H1 (cell line): ENCODE data around the gene TRAF4. TPM values are rescaled to one million over a fixed set of nuclear protein-coding genes. Genes with fewer than 3 reads are reported as not detected.

Experiments
- ATF2 ChIP-seq: IDR thresholded peaks from 2 replicates; pipeline ENCODE4 v1.6.1; 2012; ENCODE audit warnings: low read length, inconsistent platforms
- CBX5 ChIP-seq: fragments of 300-800, 300-1000 bp; sonication (generic); IDR thresholded peaks from 2 replicates; pipeline ENCODE4 v1.7.1; 2016; ENCODE audit warnings: antibody characterized with exemption, low read length, low read depth
- CEBPB ChIP-seq: IDR thresholded peaks from 2 replicates; pipeline ENCODE4 v1.6.1; 2012; ENCODE audit warnings: low read depth, low read length
- EGR1 ChIP-seq: IDR thresholded peaks from 2 replicates; pipeline ENCODE4 v1.6.1; 2011; ENCODE audit warnings: low read depth, low read length, borderline replicate concordance
- GABPA ChIP-seq: IDR thresholded peaks from 2 replicates; pipeline ENCODE4 v1.6.1; 2011; ENCODE audit warnings: mild to moderate bottlenecking, low read length, moderate library complexity, borderline replicate concordance; ENCODE audit not compliant: insufficient read depth
- JUN ChIP-seq: IDR thresholded peaks from 2 replicates; pipeline ENCODE4 v1.6.1; 2011; ENCODE audit warnings: low read depth, mild to moderate bottlenecking, improper control_type of control experiment, low read length
- JUND ChIP-seq: IDR thresholded peaks from 2 replicates; pipeline ENCODE4 v1.6.1; 2011; ENCODE audit warnings: mild to moderate bottlenecking, improper control_type of control experiment, low read length
- KDM4A ChIP-seq: IDR thresholded peaks from one replicate; pipeline ENCODE4 v1.7.1; 2012; ENCODE audit warnings: low read depth, mild to moderate bottlenecking, moderate library complexity, low read length, inconsistent platforms; ENCODE audit not compliant: severe bottlenecking
- MAX ChIP-seq: IDR thresholded peaks from 2 replicates; pipeline ENCODE4 v1.6.1; 2012; ENCODE audit warnings: inconsistent platforms
- NANOG ChIP-seq: IDR thresholded peaks from 2 replicates; pipeline ENCODE4 v1.6.1; 2011; ENCODE audit warnings: low read length, low read depth, mild to moderate bottlenecking, inconsistent platforms; ENCODE audit not compliant: insufficient read depth, poor library complexity, severe bottlenecking
- RNF2 ChIP-seq: fragments of 200-900, 300-1000 bp; sonication (generic); IDR thresholded peaks from 2 replicates; pipeline ENCODE4 v1.7.1; 2016; ENCODE audit warnings: borderline replicate concordance, low read depth, mild to moderate bottlenecking, antibody characterized with exemption, low read length; ENCODE audit not compliant: poor library complexity, severe bottlenecking; ENCODE audit errors: missing control alignments
- SIN3A ChIP-seq, 2 experiments: IDR thresholded peaks in 1 of 2; conservative IDR thresholded peaks in 1 of 2; 2 replicates each; pipeline ENCODE4 v1.6.1; 2011 to 2012; ENCODE audit warnings: low read length in 2 of 2, improper control_type of control experiment in 1 of 2, low read depth in 1 of 2, mild to moderate bottlenecking in 1 of 2
- SIX5 ChIP-seq: IDR thresholded peaks from 2 replicates; pipeline ENCODE4 v1.6.1; 2011; ENCODE audit warnings: mild to moderate bottlenecking, low read depth, low read length
- SP1 ChIP-seq: IDR thresholded peaks from 2 replicates; pipeline ENCODE4 v1.6.1; 2011; ENCODE audit warnings: low read depth, low read length
- SP4 ChIP-seq: IDR thresholded peaks from 2 replicates; pipeline ENCODE4 v1.6.1; 2012; ENCODE audit warnings: low read length, inconsistent platforms
- SUZ12 ChIP-seq: fragments of 200-600 bp; sonication (generic); IDR thresholded peaks from 2 replicates; pipeline ENCODE4 v1.6.1; 2012; ENCODE audit warnings: mild to moderate bottlenecking, inconsistent platforms, low read length, moderate library complexity, mixed read lengths
- TCF12 ChIP-seq: IDR thresholded peaks from 2 replicates; pipeline ENCODE4 v1.6.1; 2011; ENCODE audit warnings: low read depth, mild to moderate bottlenecking, low read length
- YY1 ChIP-seq: IDR thresholded peaks from 2 replicates; pipeline ENCODE4 v1.6.1; 2011; ENCODE audit warnings: low read depth, mild to moderate bottlenecking, low read length
- polyA plus RNA-seq, 7 experiments: library from polyadenylated mRNA; depleted of rRNA in 3 of 7; stranded (reverse) in 5 of 7; unstranded in 2 of 7; fragments of >200 nt in 5 of 7; fragments of 200-250 nt in 2 of 7; gene quantifications; 1 replicate in 5 of 7; 2 replicates in 1 of 7; 4 replicates in 1 of 7; pipeline versions ENCODE4 v1.2.1 to v1.2.3, GENCODE V29; 2011 to 2013; ENCODE audit warnings: missing spikeins in 2 of 7, mixed read lengths in 2 of 7
- total RNA-seq: library from RNA; stranded (reverse); fragmentation: NEBNext Ultra II Directional; extraction: Animal tissue kit (Norgen Biotek cat#: 25700); gene quantifications from 2 replicates; pipeline ENCODE4 v1.2.1, GENCODE V29; 2021
- TF ChIP-seq, protein P1 (sequence below), 3 experiments: IDR thresholded peaks; 1 replicate in 2 of 3; 2 replicates in 1 of 3; pipeline versions ENCODE4 v1.5.1 to v1.6.1; 2011; ENCODE audit warnings: low read length in 3 of 3, mild to moderate bottlenecking in 3 of 3, inconsistent platforms in 2 of 3, low read depth in 1 of 3, moderate library complexity in 1 of 3; ENCODE audit not compliant: insufficient read depth in 1 of 3; ENCODE audit errors: control extremely low read depth in 1 of 3

The TRAF4 gene
- total and polyA plus RNA-seq, 2 of the 8 experiments (the other 6 are each of a cell fraction or from before 2014, with no cell fraction given): 167 to 170 TPM

DNA sequence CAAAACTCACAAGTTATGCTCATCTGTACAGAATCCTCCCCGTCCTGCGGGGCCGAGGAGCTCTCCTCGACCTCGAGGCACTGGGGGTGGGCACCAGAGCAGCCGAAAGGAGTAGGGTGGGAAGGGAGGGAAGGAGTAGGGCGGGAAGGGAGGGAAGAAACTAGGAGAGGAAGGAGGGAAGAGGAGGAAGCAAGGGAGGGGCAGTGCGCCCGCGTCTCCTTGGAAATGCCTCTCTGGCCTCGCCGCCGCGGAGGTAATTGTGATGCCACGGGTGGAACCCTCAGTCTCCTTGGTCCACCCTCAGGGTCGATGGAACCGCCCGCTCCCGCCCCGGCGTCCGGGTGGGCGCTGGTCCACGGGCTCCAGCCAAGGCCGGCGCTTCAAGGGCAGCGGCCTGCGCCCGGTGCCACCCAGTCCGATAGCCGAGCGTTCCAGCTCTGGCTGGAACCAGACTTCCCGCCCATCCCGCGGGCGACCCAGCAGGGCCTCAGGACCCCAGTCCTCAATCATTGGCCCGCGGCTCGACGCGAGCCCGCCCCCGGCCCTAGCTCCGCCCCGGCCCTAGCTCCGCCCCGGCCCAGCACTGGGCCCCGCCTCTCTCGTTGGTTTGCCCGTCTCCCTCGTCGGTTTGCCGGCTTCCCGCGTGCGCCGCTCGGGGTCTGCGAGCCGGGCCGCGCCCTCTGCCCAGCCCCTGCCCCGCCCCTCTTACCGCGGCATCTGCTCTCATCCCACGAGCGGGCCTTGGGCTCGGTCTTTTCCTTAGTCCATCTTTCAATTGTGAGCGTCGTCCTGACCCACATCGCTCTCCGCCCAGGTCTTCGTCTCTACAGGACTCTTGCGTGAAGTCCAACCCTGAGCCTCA, 32.7 kb upstream of the TRAF4 start (continued):
- TF ChIP-seq RNF2 (no peak), YY1 (no peak), CBX5 (no peak), SIX5 (no peak), JUND (no peak), ATF2 (0 out of 2 replicates have a peak, but pooled peaks have one; percentile 26), SP1 (peak; percentile 76), TCF12 (no peak), CEBPB (no peak), JUN (no peak), SP4 (no peak; the same call in 1 of the 2 replicates), KDM4A (peak; percentile 46), NANOG (no peak), SIN3A (conservative IDR thresholded peaks at IDR 0.05 in 1 of 2, IDR thresholded peaks at IDR 0.05 in 1 of 2; ENCODE audit: low read depth in 1 of 2, low read length in 2 of 2) (0 out of 4 replicates have a peak, but pooled peaks of 1 of the 2 experiments have one; percentile 46), MAX (peak; percentile 86), GABPA (no peak), SUZ12 (no peak), EGR1 (no peak)
- TF ChIP-seq, protein P1, sequence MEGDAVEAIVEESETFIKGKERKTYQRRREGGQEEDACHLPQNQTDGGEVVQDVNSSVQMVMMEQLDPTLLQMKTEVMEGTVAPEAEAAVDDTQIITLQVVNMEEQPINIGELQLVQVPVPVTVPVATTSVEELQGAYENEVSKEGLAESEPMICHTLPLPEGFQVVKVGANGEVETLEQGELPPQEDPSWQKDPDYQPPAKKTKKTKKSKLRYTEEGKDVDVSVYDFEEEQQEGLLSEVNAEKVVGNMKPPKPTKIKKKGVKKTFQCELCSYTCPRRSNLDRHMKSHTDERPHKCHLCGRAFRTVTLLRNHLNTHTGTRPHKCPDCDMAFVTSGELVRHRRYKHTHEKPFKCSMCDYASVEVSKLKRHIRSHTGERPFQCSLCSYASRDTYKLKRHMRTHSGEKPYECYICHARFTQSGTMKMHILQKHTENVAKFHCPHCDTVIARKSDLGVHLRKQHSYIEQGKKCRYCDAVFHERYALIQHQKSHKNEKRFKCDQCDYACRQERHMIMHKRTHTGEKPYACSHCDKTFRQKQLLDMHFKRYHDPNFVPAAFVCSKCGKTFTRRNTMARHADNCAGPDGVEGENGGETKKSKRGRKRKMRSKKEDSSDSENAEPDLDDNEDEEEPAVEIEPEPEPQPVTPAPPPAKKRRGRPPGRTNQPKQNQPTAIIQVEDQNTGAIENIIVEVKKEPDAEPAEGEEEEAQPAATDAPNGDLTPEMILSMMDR (IDR thresholded peaks at IDR 0.05; ENCODE audit: control extremely low read depth in 1 of 3, insufficient read depth in 1 of 3, low read depth in 1 of 3, low read length in 3 of 3): no peak
